ENCODE measurements around the gene RPL5.
"Not testable (repeated sequence)": the region's sequence is repeated elsewhere in the genome, so short reads cannot be mapped to it uniquely, and the experiment has no call there.

Gene RPL5

GRCh38 chr1:92831762-92832536, at the start of gene RPL5:
TSS of gene RPL5 (plus strand) at chr1:92832040. CDS start at chr1:92832115, 75 bp downstream.
- peak; percentile 94 for DNase-seq

GRCh38 chr1:92783550-92783949, 48.3 kb upstream of the RPL5 start:
- DNase-seq = not testable (repeated sequence)

GRCh38 chr1:92784021-92784638, 47.7 kb upstream of the RPL5 start:
- DNase-seq = no peak

- DNase-seq = peak; percentile 93
Observed at GRCh38 chr1:92784639-92785500, 47.0 kb upstream of the RPL5 start, which contains the start of gene EVI5. TSS of gene EVI5 (minus strand) at chr1:92785108. CDS start at chr1:92736546, 48,562 bp downstream.

GRCh38 chr1:92786111-92786901, 45.5 kb upstream of the RPL5 start:
- DNase-seq = no peak

- DNase-seq = no peak
Observed at GRCh38 chr1:92790081-92790480, 41.8 kb upstream of the RPL5 start.

GRCh38 chr1:92790867-92791266, 41.0 kb upstream of the RPL5 start:
- DNase-seq = no peak

- no peak for DNase-seq
Observed at GRCh38 chr1:92791487-92792066, 40.3 kb upstream of the RPL5 start.

GRCh38 chr1:92792340-92792782, 39.5 kb upstream of the RPL5 start:
- no peak for DNase-seq

GRCh38 chr1:92795166-92795565, 36.7 kb upstream of the RPL5 start:
- no peak for DNase-seq

GRCh38 chr1:92797297-92797696, 34.5 kb upstream of the RPL5 start:
- DNase-seq = no peak

GRCh38 chr1:92797961-92798360, 33.9 kb upstream of the RPL5 start:
- no peak for DNase-seq

GRCh38 chr1:92803140-92803887, 28.5 kb upstream of the RPL5 start:
- no peak for DNase-seq

GRCh38 chr1:92804721-92805201, 27.1 kb upstream of the RPL5 start:
- no peak for DNase-seq

- DNase-seq = no peak
Observed at GRCh38 chr1:92805216-92805615, 26.6 kb upstream of the RPL5 start.

- DNase-seq = no peak
Observed at GRCh38 chr1:92808381-92808780, 23.5 kb upstream of the RPL5 start.

- no peak for DNase-seq
Observed at GRCh38 chr1:92816732-92817131, 15.1 kb upstream of the RPL5 start.

GRCh38 chr1:92817137-92817697, 14.6 kb upstream of the RPL5 start:
- DNase-seq = no peak

- DNase-seq = no peak
Observed at GRCh38 chr1:92817986-92818764, 13.7 kb upstream of the RPL5 start.

- DNase-seq = no peak
Observed at GRCh38 chr1:92820024-92820423, 11.8 kb upstream of the RPL5 start.

All from NCI-H2171 (cell line).